GM15510 (cell line): ENCODE data around the gene COTL1.

Experiments
- POLR2A ChIP-seq: IDR thresholded peaks from 3 replicates; pipeline ENCODE4 v1.6.1; 2011; ENCODE audit warnings: borderline replicate concordance; ENCODE audit not compliant: insufficient read length; ENCODE audit errors: extremely low read depth

Gene COTL1

GRCh38 chr16:84562174-84562815 lies 55.6 kb downstream of the COTL1 start:
- TF ChIP-seq POLR2A = no peak

GRCh38 chr16:84561291-84561690 lies 56.6 kb downstream of the COTL1 start:
- no peak for TF ChIP-seq POLR2A

GRCh38 chr16:84560269-84560668 lies 57.6 kb downstream of the COTL1 start:
- no peak for TF ChIP-seq POLR2A

- TF ChIP-seq POLR2A = no peak
These were observed 58.5 kb downstream of the COTL1 start for GRCh38 chr16:84559311-84559932.

GRCh38 chr16:84557504-84557903 lies 60.4 kb downstream of the COTL1 start:
- TF ChIP-seq POLR2A = no peak

GRCh38 chr16:84557059-84557458 lies 60.8 kb downstream of the COTL1 start:
- TF ChIP-seq POLR2A = no peak

- no peak for TF ChIP-seq POLR2A
These were observed 62.3 kb downstream of the COTL1 start for GRCh38 chr16:84555418-84556196.

- TF ChIP-seq POLR2A = no peak
These were observed 63.1 kb downstream of the COTL1 start for GRCh38 chr16:84554627-84555328.

GRCh38 chr16:84553873-84554399 lies 63.9 kb downstream of the COTL1 start:
- TF ChIP-seq POLR2A = no peak

- no peak for TF ChIP-seq POLR2A
These were observed 65.7 kb downstream of the COTL1 start for GRCh38 chr16:84552135-84552534.

GRCh38 chr16:84550096-84550495 lies 67.8 kb downstream of the COTL1 start:
- TF ChIP-seq POLR2A = no peak

- TF ChIP-seq POLR2A = no peak
These were observed 68.7 kb downstream of the COTL1 start for GRCh38 chr16:84548971-84549844.

GRCh38 chr16:84548508-84548907 lies 69.4 kb downstream of the COTL1 start:
- TF ChIP-seq POLR2A = no peak

GRCh38 chr16:84547546-84548061 lies 70.3 kb downstream of the COTL1 start:
- TF ChIP-seq POLR2A = no peak
